Measurements from ENCODE around the gene CTPS2.

DNA sequence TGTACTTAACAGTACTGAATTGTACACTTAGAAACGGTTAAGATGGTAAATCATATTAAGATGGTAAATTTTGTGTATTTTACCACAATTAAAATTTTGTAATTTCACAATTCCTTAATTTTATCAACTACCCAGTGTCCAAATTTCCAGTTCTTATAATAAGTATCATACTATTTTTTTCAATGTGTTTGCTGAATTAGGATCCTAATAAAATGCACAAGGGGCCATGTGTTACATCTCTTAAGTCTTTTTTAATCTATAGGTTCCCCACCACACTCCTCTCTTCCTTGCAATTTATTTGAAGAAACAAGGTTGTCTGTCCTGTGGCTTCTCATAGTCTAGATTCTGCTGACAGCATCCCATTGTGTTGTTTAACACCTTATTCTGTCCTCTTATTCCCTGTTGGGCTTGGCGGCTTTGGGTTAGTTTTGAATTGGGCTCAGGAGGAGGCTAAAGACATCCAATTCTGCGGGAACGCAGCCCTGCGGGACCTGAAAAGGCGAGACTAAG, 6.4 kb upstream of the CTPS2 start:
- TF ChIP-seq, protein P1, sequence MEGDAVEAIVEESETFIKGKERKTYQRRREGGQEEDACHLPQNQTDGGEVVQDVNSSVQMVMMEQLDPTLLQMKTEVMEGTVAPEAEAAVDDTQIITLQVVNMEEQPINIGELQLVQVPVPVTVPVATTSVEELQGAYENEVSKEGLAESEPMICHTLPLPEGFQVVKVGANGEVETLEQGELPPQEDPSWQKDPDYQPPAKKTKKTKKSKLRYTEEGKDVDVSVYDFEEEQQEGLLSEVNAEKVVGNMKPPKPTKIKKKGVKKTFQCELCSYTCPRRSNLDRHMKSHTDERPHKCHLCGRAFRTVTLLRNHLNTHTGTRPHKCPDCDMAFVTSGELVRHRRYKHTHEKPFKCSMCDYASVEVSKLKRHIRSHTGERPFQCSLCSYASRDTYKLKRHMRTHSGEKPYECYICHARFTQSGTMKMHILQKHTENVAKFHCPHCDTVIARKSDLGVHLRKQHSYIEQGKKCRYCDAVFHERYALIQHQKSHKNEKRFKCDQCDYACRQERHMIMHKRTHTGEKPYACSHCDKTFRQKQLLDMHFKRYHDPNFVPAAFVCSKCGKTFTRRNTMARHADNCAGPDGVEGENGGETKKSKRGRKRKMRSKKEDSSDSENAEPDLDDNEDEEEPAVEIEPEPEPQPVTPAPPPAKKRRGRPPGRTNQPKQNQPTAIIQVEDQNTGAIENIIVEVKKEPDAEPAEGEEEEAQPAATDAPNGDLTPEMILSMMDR (IDR thresholded peaks at IDR 0.05; ENCODE audit: low read depth, low read length): no peak
- no peak for TF ChIP-seq POLR2A (IDR thresholded peaks at IDR 0.05; ENCODE audit: extremely low read depth, insufficient read length)
